Measurements from ENCODE around the gene PRR22.

The PRR22 gene

DNA sequence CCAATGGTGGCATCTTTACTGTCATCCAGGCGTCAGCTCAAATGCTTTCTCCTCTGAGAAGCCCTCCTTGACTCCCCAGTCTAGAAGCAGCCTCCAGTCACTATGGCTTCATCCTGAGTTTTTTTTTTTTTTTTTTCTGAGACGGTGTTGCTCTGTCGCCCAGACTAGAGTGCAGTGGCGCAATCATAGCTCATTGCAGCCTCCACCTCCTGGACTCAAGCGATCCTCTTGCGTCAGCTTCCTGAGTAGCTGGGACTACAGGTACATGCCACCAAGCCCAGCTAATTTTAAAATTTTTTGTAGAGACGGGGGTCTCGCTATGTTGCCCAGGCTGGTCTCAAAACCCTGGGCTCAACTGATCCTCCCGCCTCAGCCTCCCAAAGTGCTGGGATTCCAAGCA, 24.5 kb upstream of the PRR22 start:
- peaks cover 18% of the 10 kb centered on the region for H3K27me3 ChIP-seq (replicated peaks; ENCODE audit: insufficient read depth, low read length)
- no peaks in the 10 kb centered on the region for H3K4me1 ChIP-seq (ENCODE audit: low read length)
- H3F3A ChIP-seq (ENCODE audit: insufficient read depth, low read length) = 0 out of 2 replicates have a peak, but pooled peaks cover 6% of the 10 kb centered on the region
- no peak for DNase-seq
- no peaks in the 10 kb centered on the region for H3K9me2 ChIP-seq (replicated peaks; ENCODE audit: insufficient read depth, low read length)
- no peaks in the 10 kb centered on the region for H3K36me3 ChIP-seq (replicated peaks; ENCODE audit: insufficient read depth, low read length)
- no peak overlapping the region for H3K4me2 ChIP-seq (ENCODE audit: low read depth, low read length)
- H3K79me2 ChIP-seq (ENCODE audit: low read length) = peaks cover 4% of the 10 kb centered on the region; the same call in 1 of the 2 replicates
- no peak for TF ChIP-seq EZH2 (optimal IDR thresholded peaks at IDR 0.05; ENCODE audit: low read depth, low read length)
- TF ChIP-seq EZH2phosphoT487 (IDR thresholded peaks at IDR 0.05; ENCODE audit: low read length) = no peak
- TF ChIP-seq, protein P1, sequence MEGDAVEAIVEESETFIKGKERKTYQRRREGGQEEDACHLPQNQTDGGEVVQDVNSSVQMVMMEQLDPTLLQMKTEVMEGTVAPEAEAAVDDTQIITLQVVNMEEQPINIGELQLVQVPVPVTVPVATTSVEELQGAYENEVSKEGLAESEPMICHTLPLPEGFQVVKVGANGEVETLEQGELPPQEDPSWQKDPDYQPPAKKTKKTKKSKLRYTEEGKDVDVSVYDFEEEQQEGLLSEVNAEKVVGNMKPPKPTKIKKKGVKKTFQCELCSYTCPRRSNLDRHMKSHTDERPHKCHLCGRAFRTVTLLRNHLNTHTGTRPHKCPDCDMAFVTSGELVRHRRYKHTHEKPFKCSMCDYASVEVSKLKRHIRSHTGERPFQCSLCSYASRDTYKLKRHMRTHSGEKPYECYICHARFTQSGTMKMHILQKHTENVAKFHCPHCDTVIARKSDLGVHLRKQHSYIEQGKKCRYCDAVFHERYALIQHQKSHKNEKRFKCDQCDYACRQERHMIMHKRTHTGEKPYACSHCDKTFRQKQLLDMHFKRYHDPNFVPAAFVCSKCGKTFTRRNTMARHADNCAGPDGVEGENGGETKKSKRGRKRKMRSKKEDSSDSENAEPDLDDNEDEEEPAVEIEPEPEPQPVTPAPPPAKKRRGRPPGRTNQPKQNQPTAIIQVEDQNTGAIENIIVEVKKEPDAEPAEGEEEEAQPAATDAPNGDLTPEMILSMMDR (IDR thresholded peaks at IDR 0.05; ENCODE audit: low read length) = no peak
- no peak overlapping the region for H2AFZ ChIP-seq (ENCODE audit: low read length)
- H3K9me3 ChIP-seq (replicated peaks; ENCODE audit: insufficient read depth, low read length) = no peaks in the 10 kb centered on the region
- H3K4me3 ChIP-seq (ENCODE audit: low read length) = no peak overlapping the region
- H4K20me1 ChIP-seq (ENCODE audit: insufficient read depth, low read length) = no peaks in the 10 kb centered on the region; the same call in 1 of the 2 replicates
- H3K27ac ChIP-seq (ENCODE audit: low read length) = no peak overlapping the region
- no peak overlapping the region for H3K9ac ChIP-seq (ENCODE audit: low read length)

DNA sequence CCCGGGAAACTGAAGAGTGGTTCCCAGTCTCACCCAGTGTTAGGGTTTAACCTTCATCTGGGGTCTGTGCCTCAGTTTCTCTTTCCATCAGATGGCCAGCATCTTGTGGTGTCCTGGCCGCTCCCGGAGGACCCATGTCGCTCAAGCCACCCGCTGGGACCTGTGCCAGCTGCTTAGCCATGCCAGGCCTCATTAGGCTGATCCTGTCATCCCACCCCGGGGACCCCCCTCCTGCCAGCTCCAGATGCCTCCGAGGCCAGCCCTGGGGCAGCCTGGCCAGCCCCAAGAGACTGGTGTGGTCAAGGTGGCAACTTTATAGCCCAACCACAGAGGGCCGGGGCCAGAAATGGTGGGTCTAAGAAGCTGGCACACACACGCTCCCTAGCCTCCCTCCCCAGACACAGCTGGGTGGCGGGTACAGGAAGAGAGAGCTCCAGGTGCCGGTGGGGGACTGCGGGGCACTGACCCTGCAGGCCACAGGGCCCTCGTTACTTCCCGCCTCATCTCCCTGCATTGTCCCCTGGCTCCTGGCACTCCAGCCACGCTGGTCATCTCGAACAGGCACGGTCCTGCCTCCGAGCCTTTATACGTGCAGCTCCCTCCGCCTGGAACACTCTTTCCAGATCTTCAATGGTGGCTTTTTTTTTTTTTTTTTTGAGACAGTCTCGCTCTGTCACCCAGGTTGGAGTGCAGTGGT, 23.7 kb upstream of the PRR22 start:
- H3K36me3 ChIP-seq (replicated peaks; ENCODE audit: insufficient read depth, low read length) = no peaks in the 10 kb centered on the region
- no peak overlapping the region for H3K4me3 ChIP-seq (ENCODE audit: low read length)
- peaks cover 17% of the 10 kb centered on the region for H3K27me3 ChIP-seq (replicated peaks; ENCODE audit: insufficient read depth, low read length)
- peaks cover 4% of the 10 kb centered on the region; the same call in 1 of the 2 replicates for H3K4me1 ChIP-seq (ENCODE audit: low read length)
- no peak for TF ChIP-seq EZH2phosphoT487 (IDR thresholded peaks at IDR 0.05; ENCODE audit: low read length)
- TF ChIP-seq EZH2 (optimal IDR thresholded peaks at IDR 0.05; ENCODE audit: low read depth, low read length) = no peak
- TF ChIP-seq, protein P1 (IDR thresholded peaks at IDR 0.05; ENCODE audit: low read length) = no peak
- no peaks in the 10 kb centered on the region for H3K9me3 ChIP-seq (replicated peaks; ENCODE audit: insufficient read depth, low read length)
- H4K20me1 ChIP-seq (ENCODE audit: insufficient read depth, low read length) = no peaks in the 10 kb centered on the region; the same call in 1 of the 2 replicates
- H3K79me2 ChIP-seq (ENCODE audit: low read length) = peaks cover 4% of the 10 kb centered on the region; the same call in 1 of the 2 replicates
- H3K9me2 ChIP-seq (replicated peaks; ENCODE audit: insufficient read depth, low read length) = no peaks in the 10 kb centered on the region
- H2AFZ ChIP-seq (ENCODE audit: low read length) = no peak overlapping the region
- H3K27ac ChIP-seq (ENCODE audit: low read length) = no peak overlapping the region
- no peak for DNase-seq
- H3F3A ChIP-seq (ENCODE audit: insufficient read depth, low read length) = 0 out of 2 replicates have a peak, but pooled peaks cover 6% of the 10 kb centered on the region
- H3K9ac ChIP-seq (ENCODE audit: low read length) = no peak overlapping the region
- no peak overlapping the region for H3K4me2 ChIP-seq (ENCODE audit: low read depth, low read length)

GRCh38 chr19:5806905-5807304, 22.4 kb upstream of the PRR22 start:
- Histone ChIP-seq H3K4me1 (ENCODE audit: low read length) (peaks cover 4% of the 10 kb centered on the region; the same call in 1 of the 2 replicates), H3K9me2 (replicated peaks; ENCODE audit: insufficient read depth, low read length) (no peaks in the 10 kb centered on the region), H3F3A (ENCODE audit: insufficient read depth, low read length) (0 out of 2 replicates have a peak, but pooled peaks cover 6% of the 10 kb centered on the region), H3K27ac (ENCODE audit: low read length) (no peak overlapping the region), H3K9ac (ENCODE audit: low read length) (no peak overlapping the region), H3K79me2 (ENCODE audit: low read length) (peaks cover 4% of the 10 kb centered on the region; the same call in 1 of the 2 replicates), H3K4me3 (ENCODE audit: low read length) (no peak overlapping the region), H3K4me2 (ENCODE audit: low read depth, low read length) (no peak overlapping the region), H4K20me1 (ENCODE audit: insufficient read depth, low read length) (no peaks in the 10 kb centered on the region; the same call in 1 of the 2 replicates), H3K36me3 (replicated peaks; ENCODE audit: insufficient read depth, low read length) (no peaks in the 10 kb centered on the region), H3K27me3 (replicated peaks; ENCODE audit: insufficient read depth, low read length) (peaks cover 14% of the 10 kb centered on the region), H2AFZ (ENCODE audit: low read length) (no peak overlapping the region), H3K9me3 (replicated peaks; ENCODE audit: insufficient read depth, low read length) (no peaks in the 10 kb centered on the region)
- no peak for DNase-seq
- TF ChIP-seq EZH2phosphoT487 (IDR thresholded peaks at IDR 0.05; ENCODE audit: low read length) (no peak), EZH2 (optimal IDR thresholded peaks at IDR 0.05; ENCODE audit: low read depth, low read length) (no peak)
- TF ChIP-seq, protein P1 (IDR thresholded peaks at IDR 0.05; ENCODE audit: low read length) = no peak
